ENCODE measurements around the gene LPIN1. TPM values are rescaled to one million over a fixed set of nuclear protein-coding genes. Genes with fewer than 3 reads are reported as not detected.

Gene LPIN1
- total RNA-seq, 1 donor from 2014 or later: 13.8 TPM

GRCh38 chr2:11770531-11771188 is 24.2 kb downstream of the LPIN1 start:
- H3K27me3 ChIP-seq: no peaks in the 10 kb centered on the region
- no peak overlapping the region for H3K4me3 ChIP-seq
- TF ChIP-seq CTCF (IDR thresholded peaks at IDR 0.05): no peak
- DNase-seq (ENCODE audit: low spot score in 2 of 2): no peak
- H3K9me3 ChIP-seq: no peaks in the 10 kb centered on the region
- no peaks in the 10 kb centered on the region for H3K4me1 ChIP-seq
- H3K27ac ChIP-seq: no peak overlapping the region
- intact Hi-C loops (cut with DNase I): no loop called here
- H3K36me3 ChIP-seq: peaks cover 41 to 76% of the 10 kb centered on the region in 2 donors

- Histone ChIP-seq H3K4me3 (no peak overlapping the region), H3K36me3 (peaks cover 27 to 64% of the 10 kb centered on the region in 2 donors), H3K27me3 (no peaks in the 10 kb centered on the region), H3K9me3 (no peaks in the 10 kb centered on the region), H3K27ac (no peak overlapping the region), H3K4me1 (no peaks in the 10 kb centered on the region)
- intact Hi-C loops (cut with DNase I): no loop called here
- DNase-seq (ENCODE audit: low spot score in 2 of 2): no peak
- no peak for TF ChIP-seq CTCF (IDR thresholded peaks at IDR 0.05)
These were observed 25.7 kb downstream of the LPIN1 start for GRCh38 chr2:11771971-11772615.

- H3K36me3 ChIP-seq: peaks cover 23 to 59% of the 10 kb centered on the region in 2 donors
- intact Hi-C loops (cut with DNase I): no loop called here
- H3K27ac ChIP-seq: no peak overlapping the region
- H3K4me3 ChIP-seq: no peak overlapping the region
- no peaks in the 10 kb centered on the region for H3K4me1 ChIP-seq
- no peaks in the 10 kb centered on the region for H3K9me3 ChIP-seq
- no peaks in the 10 kb centered on the region for H3K27me3 ChIP-seq
- no peak for DNase-seq (ENCODE audit: low spot score in 2 of 2)
- no peak for TF ChIP-seq CTCF (IDR thresholded peaks at IDR 0.05)
These were observed 26.7 kb downstream of the LPIN1 start for GRCh38 chr2:11773111-11773510.

GRCh38 chr2:11773747-11774525 is 27.5 kb downstream of the LPIN1 start:
- intact Hi-C loops (cut with DNase I): no loop called here
- TF ChIP-seq CTCF (IDR thresholded peaks at IDR 0.05): no peak
- Histone ChIP-seq H3K4me3 (no peak overlapping the region), H3K9me3 (no peaks in the 10 kb centered on the region), H3K27ac (no peak overlapping the region), H3K36me3 (peaks cover 23 to 54% of the 10 kb centered on the region in 2 donors), H3K4me1 (peaks cover 1 to 2% of the 10 kb centered on the region in 2 donors), H3K27me3 (no peaks in the 10 kb centered on the region)
- DNase-seq (ENCODE audit: low spot score in 2 of 2): no peak

- Histone ChIP-seq H3K36me3 (peaks cover 23 to 51% of the 10 kb centered on the region in 2 donors), H3K27ac (no peak overlapping the region), H3K9me3 (no peaks in the 10 kb centered on the region), H3K27me3 (no peaks in the 10 kb centered on the region), H3K4me1 (peaks cover 3 to 4% of the 10 kb centered on the region in 2 donors), H3K4me3 (no peak overlapping the region)
- intact Hi-C loops (cut with DNase I): no loop called here
- no peak for DNase-seq (ENCODE audit: low spot score in 2 of 2)
- no peak for TF ChIP-seq CTCF (IDR thresholded peaks at IDR 0.05)
These were observed 28.2 kb downstream of the LPIN1 start for GRCh38 chr2:11774600-11774999.

All from ascending aorta (tissue), 2 donors.